ENCODE measurements around the gene OTULIN.

Gene OTULIN

GRCh38 chr5:14635656-14636055, 28.9 kb upstream of the OTULIN start:
- H3K27ac ChIP-seq (replicated peaks), result no peak overlapping the region
- TF ChIP-seq CTCF (IDR thresholded peaks at IDR 0.05; ENCODE audit: insufficient read depth, low read length) (no peak), POLR2AphosphoS5 (IDR thresholded peaks at IDR 0.05; ENCODE audit: low read depth) (no peak), REST (IDR thresholded peaks at IDR 0.05; ENCODE audit: insufficient replicate concordance, low read depth) (no peak), GABPA (IDR thresholded peaks at IDR 0.05; ENCODE audit: low read depth) (no peak), SPI1 (IDR thresholded peaks at IDR 0.05; ENCODE audit: borderline replicate concordance, low read depth) (no peak)
- no peaks in the 10 kb centered on the region for H3K27me3 ChIP-seq (ENCODE audit: insufficient read depth, poor library complexity, severe bottlenecking)
- no peak for DNase-seq (ENCODE audit: low read depth in 1 of 2, low spot score in 1 of 2)
- no peak overlapping the region for H3K4me3 ChIP-seq (replicated peaks; ENCODE audit: insufficient read depth, low read length)

GRCh38 chr5:14640765-14641164, 23.8 kb upstream of the OTULIN start:
- no peak overlapping the region for H3K27ac ChIP-seq (replicated peaks)
- no peaks in the 10 kb centered on the region for H3K27me3 ChIP-seq (ENCODE audit: insufficient read depth, poor library complexity, severe bottlenecking)
- no peak for TF ChIP-seq CTCF (IDR thresholded peaks at IDR 0.05; ENCODE audit: insufficient read depth, low read length)
- no peak for TF ChIP-seq POLR2AphosphoS5 (IDR thresholded peaks at IDR 0.05; ENCODE audit: low read depth)
- TF ChIP-seq SPI1 (IDR thresholded peaks at IDR 0.05; ENCODE audit: borderline replicate concordance, low read depth), result no peak
- no peak for TF ChIP-seq REST (IDR thresholded peaks at IDR 0.05; ENCODE audit: insufficient replicate concordance, low read depth)
- TF ChIP-seq GABPA (IDR thresholded peaks at IDR 0.05; ENCODE audit: low read depth), result no peak
- no peak for DNase-seq (ENCODE audit: low read depth in 1 of 2, low spot score in 1 of 2)
- H3K4me3 ChIP-seq (replicated peaks; ENCODE audit: insufficient read depth, low read length), result no peak overlapping the region

GRCh38 chr5:14644623-14645237, 19.8 kb upstream of the OTULIN start:
- DNase-seq (ENCODE audit: low read depth in 1 of 2, low spot score in 1 of 2), result no peak
- H3K27ac ChIP-seq (replicated peaks), result no peak overlapping the region
- H3K27me3 ChIP-seq (ENCODE audit: insufficient read depth, poor library complexity, severe bottlenecking), result no peaks in the 10 kb centered on the region
- no peak overlapping the region for H3K4me3 ChIP-seq (replicated peaks; ENCODE audit: insufficient read depth, low read length)
- no peak for TF ChIP-seq REST (IDR thresholded peaks at IDR 0.05; ENCODE audit: insufficient replicate concordance, low read depth)
- no peak for TF ChIP-seq POLR2AphosphoS5 (IDR thresholded peaks at IDR 0.05; ENCODE audit: low read depth)
- TF ChIP-seq CTCF (IDR thresholded peaks at IDR 0.05; ENCODE audit: insufficient read depth, low read length), result no peak
- no peak for TF ChIP-seq GABPA (IDR thresholded peaks at IDR 0.05; ENCODE audit: low read depth)
- TF ChIP-seq SPI1 (IDR thresholded peaks at IDR 0.05; ENCODE audit: borderline replicate concordance, low read depth), result no peak

Measured in HL-60 (cell line).